CD4-positive, alpha-beta T cell treated with Interleukin-6 at 100 ng/mL for 8 hours (primary cell): ENCODE measurements around the gene RASGRP2.

Experiments
- DNase-seq: peaks from one replicate; pipeline ENCODE4 v3.0.0-alpha.2; 2020; ENCODE audit warnings: mixed read lengths, low spot score

The RASGRP2 gene

GRCh38 chr11:64770120-64770519 is 26.2 kb upstream of the RASGRP2 start:
- no peak for DNase-seq

- DNase-seq: no peak
These were observed 25.3 kb upstream of the RASGRP2 start for GRCh38 chr11:64769283-64769682.

GRCh38 chr11:64768300-64768694 is 24.4 kb upstream of the RASGRP2 start:
- DNase-seq: no peak

- peak; percentile 79 for DNase-seq
These were observed 23.7 kb upstream of the RASGRP2 start for GRCh38 chr11:64767344-64768299.

GRCh38 chr11:64766881-64767280 is 22.9 kb upstream of the RASGRP2 start:
- no peak for DNase-seq

- DNase-seq: no peak
These were observed 22.1 kb upstream of the RASGRP2 start for GRCh38 chr11:64765851-64766665.

GRCh38 chr11:64765291-64765850 is 21.4 kb upstream of the RASGRP2 start:
- no peak for DNase-seq

- no peak for DNase-seq
These were observed 20.8 kb upstream of the RASGRP2 start for GRCh38 chr11:64764753-64765152.

- DNase-seq: peak; percentile 66
These were observed 20.2 kb upstream of the RASGRP2 start for GRCh38 chr11:64764040-64764611.

- no peak for DNase-seq
These were observed 19.6 kb upstream of the RASGRP2 start for GRCh38 chr11:64763526-64764039.

- DNase-seq: no peak
These were observed 19.0 kb upstream of the RASGRP2 start for GRCh38 chr11:64762674-64763525.

GRCh38 chr11:64762277-64762673 is 18.3 kb upstream of the RASGRP2 start:
- DNase-seq: no peak

GRCh38 chr11:64760759-64761420 is 16.9 kb upstream of the RASGRP2 start:
- no peak for DNase-seq

GRCh38 chr11:64759722-64760719 is 16.1 kb upstream of the RASGRP2 start, which contains the start of gene PYGM:
Gene PYGM (minus strand): TSS chr11:64759974. CDS start chr11:64759898, 76 bp downstream.
- DNase-seq: no peak

GRCh38 chr11:64759131-64759721 is 15.3 kb upstream of the RASGRP2 start:
- no peak for DNase-seq

GRCh38 chr11:64758330-64759079 is 14.6 kb upstream of the RASGRP2 start:
- no peak for DNase-seq

GRCh38 chr11:64757549-64758329 is 13.8 kb upstream of the RASGRP2 start:
- DNase-seq: no peak
